Activated naive CD8-positive, alpha-beta T cell (primary cell): ENCODE measurements around the gene PARP15.
"Not testable (repeated sequence)": the region's sequence is repeated elsewhere in the genome, so short reads cannot be mapped to it uniquely, and the experiment has no call there.

ENCODE experiments used
- H3K27ac Mint-ChIP-seq: one replicate; pipeline ENCODE4 v1.8.0; 2021; ENCODE audit warnings: mixed read lengths
- H3K27me3 Mint-ChIP-seq: one replicate; pipeline ENCODE4 v1.8.0; 2021; ENCODE audit warnings: mixed read lengths
- H3K36me3 Mint-ChIP-seq: one replicate; pipeline ENCODE4 v1.8.0; 2021; ENCODE audit warnings: mixed read lengths
- H3K4me1 Mint-ChIP-seq: one replicate; pipeline ENCODE4 v1.8.0; 2021; ENCODE audit warnings: low read depth, mixed read lengths
- H3K4me3 Mint-ChIP-seq: one replicate; pipeline ENCODE4 v1.8.0; 2021; ENCODE audit warnings: mild to moderate bottlenecking, mixed read lengths
- H3K9me3 Mint-ChIP-seq: one replicate; pipeline ENCODE4 v1.8.0; 2021; ENCODE audit warnings: low read depth, mixed read lengths

PARP15 gene

DNA sequence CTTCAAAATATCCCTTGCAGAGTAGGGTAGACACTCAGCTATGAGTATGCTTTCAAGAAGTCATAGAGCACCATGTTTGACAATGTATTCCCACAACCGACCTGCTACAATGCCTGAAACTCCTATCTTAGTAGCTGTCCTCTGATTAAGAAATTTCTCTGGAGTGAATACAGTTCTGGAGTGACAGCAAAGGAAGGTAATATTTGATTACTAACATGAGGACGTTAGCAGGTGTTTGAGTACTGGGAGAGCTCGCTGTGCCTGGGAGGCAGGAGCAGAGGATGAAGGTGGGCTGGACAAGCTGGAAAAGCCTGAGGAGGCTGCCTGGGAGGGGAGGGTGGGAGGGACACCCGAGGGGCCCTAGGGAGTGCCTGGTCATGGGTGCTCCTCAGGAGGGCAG lies 42.9 kb downstream of the PARP15 start:
- no peaks in the 10 kb centered on the region for H3K4me1 Mint-ChIP-seq
- peaks cover 16% of the 10 kb centered on the region for H3K36me3 Mint-ChIP-seq
- H3K27ac Mint-ChIP-seq = no peak overlapping the region
- H3K4me3 Mint-ChIP-seq = no peak overlapping the region
- no peaks in the 10 kb centered on the region for H3K27me3 Mint-ChIP-seq
- H3K9me3 Mint-ChIP-seq = no peaks in the 10 kb centered on the region

DNA sequence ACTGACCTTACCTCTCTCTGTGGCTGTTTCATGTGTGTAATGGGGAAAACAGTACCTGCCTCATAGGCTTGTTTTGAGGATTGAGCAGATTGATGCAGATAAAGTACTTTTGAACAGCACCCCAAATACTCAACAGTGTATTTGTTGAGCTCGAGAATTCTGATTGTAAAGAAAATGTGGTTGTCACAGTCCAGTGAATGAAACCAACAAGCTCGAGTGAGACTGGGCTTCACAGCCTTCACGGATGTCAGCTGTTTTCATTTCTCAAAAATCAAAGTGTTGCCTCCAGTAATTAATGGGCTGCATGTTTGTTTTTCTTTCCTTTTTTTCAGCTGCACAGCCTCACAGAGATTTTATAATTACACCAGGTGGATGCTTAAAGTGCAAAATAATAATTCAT lies 43.7 kb downstream of the PARP15 start:
- no peaks in the 10 kb centered on the region for H3K27me3 Mint-ChIP-seq
- peaks cover 13% of the 10 kb centered on the region for H3K36me3 Mint-ChIP-seq
- no peak overlapping the region for H3K27ac Mint-ChIP-seq

DNA sequence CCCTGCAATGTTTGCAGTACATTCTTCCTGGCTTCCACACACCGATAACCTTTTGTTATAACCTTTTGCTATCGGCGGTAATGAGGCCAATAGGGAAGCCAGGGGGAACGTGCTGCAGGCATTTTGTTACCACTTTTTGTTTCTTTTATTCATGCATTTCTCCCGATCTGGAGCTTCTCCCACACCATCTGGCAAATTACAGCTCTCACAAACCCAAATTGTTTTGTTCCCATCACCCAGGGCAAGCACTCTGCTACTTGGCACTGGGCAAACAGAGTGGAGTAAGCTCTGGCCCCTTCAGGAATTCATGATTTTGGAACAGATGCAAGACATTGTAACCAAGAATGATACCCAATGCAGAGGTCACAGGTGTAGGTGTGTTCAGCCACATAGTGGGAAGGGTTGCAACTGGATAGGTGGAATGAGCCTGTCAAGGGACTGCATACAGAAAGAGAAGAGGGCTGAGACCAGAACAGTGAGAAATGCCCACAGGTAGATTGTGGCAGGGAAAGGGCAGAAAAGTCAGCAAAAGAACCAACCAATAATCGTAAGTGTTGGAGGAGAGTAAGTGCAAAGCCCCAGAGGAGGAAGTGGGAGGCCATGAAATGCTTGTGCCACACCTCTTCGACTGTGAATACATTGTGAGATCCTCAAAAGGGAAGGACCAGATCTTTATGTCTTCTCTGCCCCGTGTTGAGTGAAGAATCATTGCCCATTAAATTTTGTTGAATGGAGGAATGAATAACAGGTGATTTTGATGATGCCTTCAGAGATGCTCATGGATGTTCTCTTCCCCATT lies 45.8 kb downstream of the PARP15 start:
- no peaks in the 10 kb centered on the region for H3K27me3 Mint-ChIP-seq
- no peaks in the 10 kb centered on the region for H3K9me3 Mint-ChIP-seq
- H3K4me3 Mint-ChIP-seq = no peak overlapping the region
- H3K27ac Mint-ChIP-seq = no peak overlapping the region
- H3K36me3 Mint-ChIP-seq = peaks cover 14% of the 10 kb centered on the region
- H3K4me1 Mint-ChIP-seq = no peaks in the 10 kb centered on the region

More for the DNA sequence above, 43.7 kb downstream of the PARP15 start:
- Mint-ChIP-seq H3K4me3 (no peak overlapping the region), H3K4me1 (no peaks in the 10 kb centered on the region), H3K9me3 (no peaks in the 10 kb centered on the region)

DNA sequence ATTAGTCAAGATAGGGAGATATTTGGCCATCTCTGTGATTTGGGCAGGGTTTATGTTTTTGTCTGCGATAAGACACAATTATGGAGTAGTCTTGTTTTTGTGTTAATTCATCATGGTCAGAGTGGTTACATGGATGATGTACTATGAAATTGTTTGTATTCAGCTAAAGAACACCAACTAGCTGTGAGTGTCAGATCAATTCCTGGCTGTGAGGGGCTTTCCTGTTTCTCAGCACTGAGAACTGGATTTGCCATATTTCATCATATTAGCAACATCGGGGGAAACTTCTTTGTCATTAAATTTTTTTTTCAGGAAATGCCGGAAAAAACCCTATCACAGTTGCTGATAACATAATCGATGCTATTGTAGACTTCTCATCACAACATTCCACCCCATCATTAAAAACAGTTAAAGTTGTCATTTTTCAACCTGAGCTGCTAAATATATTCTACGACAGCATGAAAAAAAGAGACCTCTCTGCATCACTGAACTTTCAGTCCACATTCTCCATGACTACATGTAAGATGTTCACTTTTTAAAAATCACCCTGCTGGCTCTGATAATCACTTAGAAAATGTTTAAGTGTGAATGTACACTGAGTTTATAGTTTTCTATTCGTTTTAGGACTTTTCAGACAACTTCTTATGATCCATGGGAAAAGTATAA lies 49.2 kb downstream of the PARP15 start:
- Mint-ChIP-seq H3K27ac (no peak overlapping the region), H3K9me3 (no peaks in the 10 kb centered on the region), H3K4me3 (no peak overlapping the region), H3K4me1 (no peaks in the 10 kb centered on the region), H3K36me3 (peaks cover 13% of the 10 kb centered on the region), H3K27me3 (no peaks in the 10 kb centered on the region)

DNA sequence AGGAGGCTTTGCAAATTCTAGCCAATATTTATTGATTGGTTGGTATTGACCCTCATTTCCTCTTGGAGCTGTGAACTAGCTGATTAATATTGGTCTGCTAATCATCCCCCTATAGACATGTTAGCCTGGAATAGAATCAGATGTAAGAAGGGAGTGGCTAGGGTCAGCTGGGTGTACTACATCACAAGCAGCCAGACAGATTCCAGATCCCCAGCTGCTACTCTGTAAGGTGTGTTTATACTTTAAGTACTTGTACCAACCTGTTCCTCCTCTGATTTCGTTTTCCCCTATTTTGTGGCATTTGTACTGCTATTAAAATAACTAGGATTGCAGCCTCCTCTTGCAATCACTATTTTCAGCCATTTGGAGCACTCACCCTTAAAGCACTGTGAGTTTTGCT lies 49.9 kb downstream of the PARP15 start:
- Mint-ChIP-seq H3K36me3 (peaks cover 9% of the 10 kb centered on the region), H3K27me3 (no peaks in the 10 kb centered on the region), H3K4me1 (no peaks in the 10 kb centered on the region), H3K9me3 (no peaks in the 10 kb centered on the region), H3K27ac (no peak overlapping the region), H3K4me3 (no peak overlapping the region)

DNA sequence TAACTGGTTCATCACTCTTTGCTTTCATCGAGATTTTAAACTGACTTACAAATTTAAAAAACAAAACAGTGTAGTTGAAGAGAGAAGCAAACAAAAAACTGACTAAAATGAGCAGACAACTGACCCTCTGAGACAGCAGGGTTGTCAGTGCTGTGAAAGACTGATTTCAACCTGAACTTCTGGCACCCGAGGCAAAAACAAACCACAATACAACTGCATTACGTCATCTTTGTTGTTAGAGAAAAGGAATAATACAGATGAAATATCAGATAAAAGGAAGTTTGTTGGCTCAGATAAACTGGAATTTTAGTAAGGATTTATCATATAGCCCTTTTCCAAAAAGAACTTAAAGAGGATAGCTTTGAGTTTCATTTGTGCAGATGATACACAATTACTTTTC lies 51.1 kb downstream of the PARP15 start:
- H3K9me3 Mint-ChIP-seq = no peaks in the 10 kb centered on the region
- no peaks in the 10 kb centered on the region for H3K27me3 Mint-ChIP-seq
- H3K4me1 Mint-ChIP-seq = no peaks in the 10 kb centered on the region
- no peak overlapping the region for H3K27ac Mint-ChIP-seq
- H3K36me3 Mint-ChIP-seq = peaks cover 3% of the 10 kb centered on the region
- H3K4me3 Mint-ChIP-seq = no peak overlapping the region

DNA sequence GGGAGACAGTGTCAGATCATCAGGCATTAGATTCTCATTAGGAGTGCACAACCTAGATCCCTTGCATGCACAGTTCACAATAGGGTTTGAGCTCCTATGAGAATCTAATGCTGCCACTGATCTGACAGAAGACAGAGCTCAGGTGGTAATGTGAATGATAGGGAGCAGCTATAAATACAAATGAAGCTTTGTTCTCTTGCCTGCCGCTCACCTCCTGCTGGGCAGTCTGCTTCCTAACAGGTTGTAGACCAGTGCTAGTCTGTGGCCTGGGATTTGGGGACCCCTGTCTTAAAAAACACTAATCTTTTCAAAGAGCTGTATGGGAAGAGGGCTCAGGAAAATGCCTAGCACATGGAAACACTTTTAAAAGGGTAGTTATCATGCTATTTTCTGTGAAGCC lies 52.3 kb downstream of the PARP15 start:
- peaks cover 3% of the 10 kb centered on the region for H3K36me3 Mint-ChIP-seq
- H3K4me1 Mint-ChIP-seq = no peaks in the 10 kb centered on the region
- H3K27me3 Mint-ChIP-seq = no peaks in the 10 kb centered on the region
- H3K27ac Mint-ChIP-seq = no peak overlapping the region
- no peaks in the 10 kb centered on the region for H3K9me3 Mint-ChIP-seq
- H3K4me3 Mint-ChIP-seq = no peak overlapping the region

DNA sequence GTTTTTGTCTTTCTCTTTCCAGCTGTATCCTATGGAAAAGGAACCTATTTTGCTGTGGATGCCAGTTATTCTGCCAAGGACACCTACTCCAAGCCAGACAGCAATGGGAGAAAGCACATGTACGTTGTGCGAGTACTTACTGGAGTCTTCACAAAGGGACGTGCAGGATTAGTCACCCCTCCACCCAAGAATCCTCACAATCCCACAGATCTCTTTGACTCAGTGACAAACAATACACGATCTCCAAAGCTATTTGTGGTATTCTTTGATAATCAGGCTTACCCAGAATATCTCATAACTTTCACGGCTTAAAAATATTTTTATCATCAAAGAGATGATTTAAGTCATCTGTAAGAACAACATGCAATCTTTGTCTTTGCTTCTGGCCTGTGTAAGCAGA lies 58.3 kb downstream of the PARP15 start:
- Mint-ChIP-seq H3K4me3 (no peak overlapping the region), H3K4me1 (no peaks in the 10 kb centered on the region), H3K36me3 (peaks cover 12% of the 10 kb centered on the region), H3K9me3 (no peaks in the 10 kb centered on the region), H3K27ac (no peak overlapping the region), H3K27me3 (no peaks in the 10 kb centered on the region)

DNA sequence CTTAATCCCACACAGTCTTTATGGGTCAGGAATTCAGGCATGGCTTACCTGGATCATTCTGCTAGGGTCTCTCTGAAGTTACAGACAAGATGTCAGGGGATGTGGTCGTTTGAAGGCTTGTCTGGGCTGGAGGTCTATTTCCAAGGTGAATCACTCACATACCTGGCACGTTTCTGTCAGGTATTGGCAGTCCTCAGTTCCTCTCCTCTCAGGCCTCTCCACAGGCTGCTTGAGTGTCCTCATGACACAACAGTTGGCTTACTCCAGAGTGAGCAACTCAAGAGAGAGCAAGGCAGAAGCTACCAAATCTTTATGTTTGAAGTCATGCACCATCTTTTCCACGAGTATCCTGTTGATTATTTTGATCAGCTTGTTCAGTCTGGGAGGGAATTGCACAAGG lies 59.2 kb downstream of the PARP15 start:
- no peaks in the 10 kb centered on the region for H3K27me3 Mint-ChIP-seq
- H3K4me1 Mint-ChIP-seq = no peaks in the 10 kb centered on the region
- H3K36me3 Mint-ChIP-seq = peaks cover 12% of the 10 kb centered on the region
- no peak overlapping the region for H3K4me3 Mint-ChIP-seq
- no peaks in the 10 kb centered on the region for H3K9me3 Mint-ChIP-seq
- H3K27ac Mint-ChIP-seq = no peak overlapping the region

DNA sequence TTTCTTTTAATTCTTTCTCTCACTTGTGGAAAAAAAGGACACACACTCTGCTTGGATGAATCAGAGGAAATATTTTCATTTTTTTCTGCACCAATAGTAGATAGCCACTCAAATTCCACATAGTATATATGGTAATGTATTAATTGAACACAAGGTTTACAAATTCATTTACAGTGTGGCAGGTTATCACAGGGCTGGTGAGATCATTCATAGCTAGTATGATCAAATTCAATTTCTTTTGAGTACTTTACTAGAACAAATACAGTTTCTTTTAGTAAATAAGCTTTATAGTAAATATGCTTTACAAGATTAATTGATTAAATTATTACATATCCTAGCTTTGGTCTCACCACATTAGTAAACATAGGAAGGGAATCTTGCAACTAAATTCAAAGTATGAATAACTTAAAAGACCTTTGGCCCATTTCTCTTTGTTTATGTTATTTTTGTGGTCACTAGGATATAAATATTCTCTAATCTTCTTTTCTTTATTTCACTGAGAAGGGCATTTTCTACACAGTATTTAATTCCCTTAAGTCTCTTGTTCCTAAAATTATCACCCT lies 63.1 kb downstream of the PARP15 start:
- Mint-ChIP-seq H3K27ac (no peak overlapping the region), H3K36me3 (peaks cover 12% of the 10 kb centered on the region), H3K4me3 (no peak overlapping the region), H3K27me3 (no peaks in the 10 kb centered on the region), H3K4me1 (peaks cover 3% of the 10 kb centered on the region), H3K9me3 (no peaks in the 10 kb centered on the region)

DNA sequence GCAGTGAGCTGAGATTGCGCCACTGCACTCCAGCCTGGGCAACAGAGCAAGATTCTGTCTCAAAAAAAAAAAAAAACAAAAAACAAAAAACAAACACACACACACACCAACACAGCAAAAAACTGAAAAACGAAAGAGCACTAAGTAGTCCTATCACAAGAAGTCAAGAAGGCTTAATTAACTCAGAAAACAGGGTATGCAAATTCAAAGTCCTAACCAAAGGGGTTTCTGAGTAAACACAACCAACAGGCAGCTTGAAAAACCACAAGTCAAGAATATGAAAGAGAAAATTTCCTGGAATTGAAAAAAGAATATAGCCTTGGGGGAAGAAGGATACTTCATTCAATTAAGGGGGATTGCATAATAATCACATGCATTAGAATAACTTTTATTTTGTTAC lies 65.5 kb downstream of the PARP15 start:
- peaks cover 3% of the 10 kb centered on the region for H3K4me1 Mint-ChIP-seq
- H3K9me3 Mint-ChIP-seq = no peaks in the 10 kb centered on the region
- H3K36me3 Mint-ChIP-seq = peaks cover 7% of the 10 kb centered on the region
- no peaks in the 10 kb centered on the region for H3K27me3 Mint-ChIP-seq
- H3K27ac Mint-ChIP-seq = no peak overlapping the region
- H3K4me3 Mint-ChIP-seq = no peak overlapping the region

DNA sequence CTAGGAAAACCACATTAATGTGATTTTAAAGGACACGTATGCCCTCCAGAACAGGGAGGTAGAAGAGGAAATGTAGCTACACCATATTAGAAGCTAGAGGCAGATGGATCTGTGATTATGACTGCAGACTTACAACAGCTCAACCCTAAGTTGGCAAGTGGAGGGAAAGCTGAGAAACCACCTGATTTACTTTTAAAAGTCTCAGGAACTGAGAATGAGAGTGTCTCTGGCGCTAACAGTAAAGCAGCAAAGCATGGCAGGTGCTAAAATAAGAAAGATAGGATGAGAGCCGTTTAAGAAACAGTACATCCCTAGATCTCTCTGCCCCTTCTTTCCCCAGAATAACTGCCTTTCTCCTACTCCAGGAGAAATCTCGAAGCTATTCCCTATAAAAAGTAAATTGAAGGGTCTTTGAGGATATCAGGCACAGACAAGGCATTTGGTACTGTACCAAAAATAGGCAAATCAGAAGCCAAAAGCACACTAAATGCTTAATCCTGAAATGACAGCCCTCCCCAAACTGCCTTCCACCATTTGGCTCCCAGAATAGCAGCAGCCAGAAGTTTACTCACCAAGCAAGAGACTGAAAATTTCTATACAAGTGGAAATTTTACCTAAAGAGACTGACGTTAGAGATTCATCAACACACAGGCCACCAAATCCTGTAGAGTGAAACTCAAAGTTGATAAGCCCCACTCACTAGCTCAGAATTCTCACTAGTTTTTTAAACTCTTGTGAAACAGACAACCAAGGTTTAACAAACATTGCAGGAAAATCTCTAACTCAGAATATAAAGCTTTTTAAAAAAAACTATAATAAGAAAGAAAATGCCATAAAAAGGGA lies 68.9 kb downstream of the PARP15 start:
- Mint-ChIP-seq H3K9me3 (no peaks in the 10 kb centered on the region), H3K27me3 (peaks cover 5% of the 10 kb centered on the region), H3K27ac (no peak overlapping the region), H3K36me3 (no peaks in the 10 kb centered on the region), H3K4me3 (no peak overlapping the region), H3K4me1 (peaks cover 3% of the 10 kb centered on the region)

DNA sequence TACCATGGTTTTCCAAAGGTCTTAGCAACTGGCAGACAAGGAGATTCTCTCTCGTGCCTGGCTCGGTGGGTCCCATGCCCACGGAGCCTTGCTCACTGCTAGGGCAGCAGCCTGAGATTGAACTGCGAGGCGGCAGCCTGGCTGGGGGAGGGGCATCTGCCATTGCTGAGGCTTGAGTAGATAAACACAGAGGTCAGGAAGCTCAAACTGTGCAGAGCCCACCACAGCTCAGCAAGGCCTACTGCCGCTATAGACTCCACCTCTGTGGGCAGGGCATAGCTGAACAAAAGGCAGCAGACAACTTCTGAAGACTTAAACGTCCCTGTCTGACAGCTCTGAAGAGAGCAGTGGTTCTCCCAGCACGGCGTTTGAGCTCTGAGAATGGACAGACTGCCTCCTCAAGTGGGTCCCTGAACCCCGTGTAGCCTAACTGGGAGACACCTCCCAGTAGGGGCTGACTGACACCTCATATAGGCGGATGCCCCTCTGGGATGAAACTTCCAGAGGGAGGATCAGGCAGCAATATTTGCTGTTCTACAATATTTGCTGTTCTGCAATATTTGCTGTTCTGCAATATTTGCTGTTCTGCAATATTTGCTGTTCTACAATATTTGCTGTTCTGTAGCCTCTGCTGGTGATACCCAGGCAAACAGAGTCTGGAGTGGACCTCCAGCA lies 73.9 kb downstream of the PARP15 start:
- H3K36me3 Mint-ChIP-seq, H3K27me3 Mint-ChIP-seq, H3K4me3 Mint-ChIP-seq, H3K27ac Mint-ChIP-seq, H3K4me1 Mint-ChIP-seq, H3K9me3 Mint-ChIP-seq: not testable (repeated sequence)

DNA sequence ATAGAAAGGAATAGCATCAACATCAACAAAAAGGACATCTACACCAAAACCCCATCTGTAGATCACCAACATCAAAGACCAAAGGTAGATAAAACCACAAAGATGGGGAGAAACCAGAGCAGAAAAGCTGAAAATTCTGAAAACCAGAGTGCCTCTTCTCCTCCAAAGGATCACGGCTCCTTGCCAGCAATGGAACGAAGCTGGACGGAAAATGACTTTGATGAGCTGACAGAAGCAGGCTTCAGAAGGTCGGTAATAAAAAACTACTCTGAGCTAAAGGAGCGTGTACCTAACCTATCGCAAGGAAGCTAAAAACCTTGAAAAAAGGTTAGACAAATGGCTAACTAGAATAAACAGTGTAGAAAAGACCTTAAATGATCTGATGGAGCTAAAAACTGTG lies 74.5 kb downstream of the PARP15 start:
- not testable (repeated sequence) for H3K4me3 Mint-ChIP-seq, H3K36me3 Mint-ChIP-seq, H3K27ac Mint-ChIP-seq, H3K27me3 Mint-ChIP-seq, H3K9me3 Mint-ChIP-seq, H3K4me1 Mint-ChIP-seq
